ENCODE data around the gene KIF4B.
"Not testable (repeated sequence)": the region's sequence is repeated elsewhere in the genome, so short reads cannot be mapped to it uniquely, and the experiment has no call there.

Gene KIF4B, protein sequence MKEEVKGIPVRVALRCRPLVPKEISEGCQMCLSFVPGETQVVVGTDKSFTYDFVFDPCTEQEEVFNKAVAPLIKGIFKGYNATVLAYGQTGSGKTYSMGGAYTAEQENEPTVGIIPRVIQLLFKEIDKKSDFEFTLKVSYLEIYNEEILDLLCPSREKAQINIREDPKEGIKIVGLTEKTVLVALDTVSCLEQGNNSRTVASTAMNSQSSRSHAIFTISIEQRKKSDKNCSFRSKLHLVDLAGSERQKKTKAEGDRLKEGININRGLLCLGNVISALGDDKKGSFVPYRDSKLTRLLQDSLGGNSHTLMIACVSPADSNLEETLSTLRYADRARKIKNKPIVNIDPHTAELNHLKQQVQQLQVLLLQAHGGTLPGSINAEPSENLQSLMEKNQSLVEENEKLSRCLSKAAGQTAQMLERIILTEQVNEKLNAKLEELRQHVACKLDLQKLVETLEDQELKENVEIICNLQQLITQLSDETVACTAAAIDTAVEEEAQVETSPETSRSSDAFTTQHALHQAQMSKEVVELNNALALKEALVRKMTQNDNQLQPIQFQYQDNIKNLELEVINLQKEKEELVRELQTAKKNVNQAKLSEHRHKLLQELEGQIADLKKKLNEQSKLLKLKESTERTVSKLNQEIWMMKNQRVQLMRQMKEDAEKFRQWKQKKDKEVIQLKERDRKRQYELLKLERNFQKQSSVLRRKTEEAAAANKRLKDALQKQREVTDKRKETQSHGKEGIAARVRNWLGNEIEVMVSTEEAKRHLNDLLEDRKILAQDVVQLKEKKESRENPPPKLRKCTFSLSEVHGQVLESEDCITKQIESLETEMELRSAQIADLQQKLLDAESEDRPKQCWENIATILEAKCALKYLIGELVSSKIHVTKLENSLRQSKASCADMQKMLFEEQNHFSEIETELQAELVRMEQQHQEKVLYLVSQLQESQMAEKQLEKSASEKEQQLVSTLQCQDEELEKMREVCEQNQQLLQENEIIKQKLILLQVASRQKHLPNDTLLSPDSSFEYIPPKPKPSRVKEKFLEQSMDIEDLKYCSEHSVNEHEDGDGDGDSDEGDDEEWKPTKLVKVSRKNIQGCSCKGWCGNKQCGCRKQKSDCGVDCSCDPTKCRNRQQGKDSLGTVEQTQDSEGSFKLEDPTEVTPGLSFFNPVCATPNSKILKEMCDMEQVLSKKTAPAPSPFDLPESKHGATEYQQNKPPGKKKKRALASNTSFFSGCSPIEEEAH

GRCh38 chr5:155013526-155013925 is at the start of gene KIF4B:
Gene KIF4B, plus strand, starts transcription at chr5:155013755. Its CDS starts 105 bp downstream, at chr5:155013860.
- DNase-seq, result no peak

- DNase-seq, result no peak
Measured at GRCh38 chr5:154966081-154966841, 47.3 kb upstream of the KIF4B start.

DNA sequence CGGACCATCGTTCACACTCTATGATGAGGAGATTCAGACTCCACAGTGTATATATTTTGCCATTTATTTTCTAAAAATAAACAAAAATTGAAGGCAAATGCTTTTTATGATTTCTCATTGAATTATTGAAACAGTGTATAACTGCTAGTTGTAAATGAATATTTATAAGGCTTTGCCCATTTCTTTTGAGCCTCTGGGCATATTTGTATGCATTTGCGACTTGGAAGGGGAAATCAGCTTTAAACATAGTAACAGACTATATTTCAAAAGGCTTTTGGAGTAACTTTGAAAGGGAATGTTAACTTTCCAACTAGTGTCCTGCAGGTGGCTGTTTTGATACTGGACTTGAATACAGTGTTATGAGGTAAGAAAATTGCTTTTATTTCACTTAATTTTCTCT is 46.7 kb upstream of the KIF4B start:
- DNase-seq, result no peak

DNA sequence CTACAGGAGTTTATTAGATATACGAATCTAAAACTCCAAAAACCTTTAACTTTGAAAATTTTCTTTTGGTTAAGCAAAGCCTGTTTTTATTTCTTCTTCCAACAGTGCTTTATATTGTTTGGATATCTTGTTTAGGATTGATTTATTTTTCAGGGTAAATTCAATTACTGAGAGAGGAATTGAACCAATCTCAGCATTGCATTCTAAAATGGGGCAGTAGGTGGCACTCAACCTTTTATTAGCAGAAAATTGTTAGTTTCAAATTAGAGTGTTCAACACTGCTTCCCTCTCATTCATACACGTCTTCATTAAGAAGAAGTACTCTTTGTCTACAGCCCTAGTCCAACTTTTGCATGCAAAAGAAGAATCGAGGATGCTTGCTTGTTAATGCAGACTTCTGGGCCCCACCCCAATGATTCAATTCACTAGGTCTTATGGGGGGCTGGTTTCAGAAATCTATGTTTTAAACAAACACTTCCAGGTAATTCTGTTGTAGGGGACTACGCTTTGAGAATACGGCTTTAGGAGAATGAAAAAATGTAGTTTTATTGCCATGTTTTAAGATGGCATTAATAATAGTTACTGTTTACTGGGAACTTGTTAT is 46.0 kb upstream of the KIF4B start:
- no peak for DNase-seq

DNA sequence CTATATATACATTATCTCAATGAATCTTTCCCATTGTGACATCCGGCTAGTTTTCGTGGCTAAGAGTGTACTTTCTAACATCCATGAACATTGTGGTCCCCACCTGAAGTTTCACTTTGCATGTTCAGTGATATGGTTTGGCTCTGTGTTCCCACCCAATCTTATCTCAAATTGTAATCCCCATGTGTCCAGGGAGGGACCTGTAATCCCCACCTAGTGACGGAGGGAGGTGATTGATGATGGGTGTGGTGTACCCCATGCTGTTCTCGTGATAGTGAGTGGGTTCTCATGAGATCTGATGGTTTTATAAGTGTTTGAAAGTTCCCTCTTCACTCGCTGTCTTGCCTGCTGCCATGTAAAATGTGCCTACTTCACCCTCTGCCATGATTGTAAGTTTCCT is 44.6 kb upstream of the KIF4B start:
- no peak for DNase-seq

GRCh38 chr5:154970759-154971158 is 42.8 kb upstream of the KIF4B start:
- no peak for DNase-seq

GRCh38 chr5:154971501-154971900 is 42.1 kb upstream of the KIF4B start:
- no peak for DNase-seq

DNA sequence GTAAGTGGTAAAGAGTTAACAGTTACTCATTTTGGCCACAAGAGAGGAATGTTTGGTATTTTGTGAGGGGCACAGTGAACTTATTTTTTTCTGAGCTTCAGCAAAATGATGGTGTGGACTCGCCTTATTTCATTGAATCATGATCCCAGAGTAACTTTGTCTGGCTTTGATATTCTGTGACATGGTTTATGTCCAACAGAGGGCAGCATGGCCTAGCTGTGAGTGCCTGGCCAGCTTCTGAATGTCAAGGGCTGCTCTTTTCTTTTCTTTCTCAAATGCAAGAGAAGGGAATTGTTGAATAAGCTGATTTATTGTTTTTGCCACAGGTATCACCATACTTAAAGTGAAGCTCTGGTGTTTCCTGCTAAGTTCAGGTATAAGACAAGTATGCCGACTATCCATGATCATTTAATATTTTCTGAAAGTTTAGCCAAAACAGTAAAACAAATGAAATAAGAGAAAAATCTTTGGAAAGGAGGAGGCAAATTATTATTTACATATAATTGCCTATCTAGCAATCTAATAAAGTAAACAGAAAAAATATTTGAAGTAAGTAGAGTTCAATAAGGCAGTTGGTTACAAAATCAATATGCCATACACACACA is 41.0 kb upstream of the KIF4B start:
- DNase-seq, result no peak

DNA sequence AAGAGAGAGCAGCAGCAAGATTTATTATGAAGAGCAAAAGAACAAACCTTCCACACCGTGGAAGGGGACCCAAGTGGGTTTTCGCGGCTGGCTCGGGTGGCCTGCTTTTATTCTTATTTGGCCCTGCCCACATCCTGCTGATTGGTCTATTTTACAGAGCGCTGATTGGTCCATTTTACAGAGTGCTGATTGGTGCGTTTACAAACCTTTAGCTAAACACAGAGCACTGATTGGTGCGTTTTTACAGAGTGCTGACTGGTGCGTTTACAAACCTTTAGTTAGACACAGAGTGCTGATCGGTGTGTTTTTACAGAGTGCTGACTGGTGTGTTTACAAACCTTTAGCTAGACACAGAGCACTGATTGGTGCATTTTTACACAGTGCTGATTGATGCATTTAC is 37.5 kb upstream of the KIF4B start:
- not testable (repeated sequence) for DNase-seq

- no peak for DNase-seq
Measured at GRCh38 chr5:154977409-154977808, 36.1 kb upstream of the KIF4B start.

- not testable (repeated sequence) for DNase-seq
Measured at GRCh38 chr5:154978294-154978693, 35.3 kb upstream of the KIF4B start.

DNA sequence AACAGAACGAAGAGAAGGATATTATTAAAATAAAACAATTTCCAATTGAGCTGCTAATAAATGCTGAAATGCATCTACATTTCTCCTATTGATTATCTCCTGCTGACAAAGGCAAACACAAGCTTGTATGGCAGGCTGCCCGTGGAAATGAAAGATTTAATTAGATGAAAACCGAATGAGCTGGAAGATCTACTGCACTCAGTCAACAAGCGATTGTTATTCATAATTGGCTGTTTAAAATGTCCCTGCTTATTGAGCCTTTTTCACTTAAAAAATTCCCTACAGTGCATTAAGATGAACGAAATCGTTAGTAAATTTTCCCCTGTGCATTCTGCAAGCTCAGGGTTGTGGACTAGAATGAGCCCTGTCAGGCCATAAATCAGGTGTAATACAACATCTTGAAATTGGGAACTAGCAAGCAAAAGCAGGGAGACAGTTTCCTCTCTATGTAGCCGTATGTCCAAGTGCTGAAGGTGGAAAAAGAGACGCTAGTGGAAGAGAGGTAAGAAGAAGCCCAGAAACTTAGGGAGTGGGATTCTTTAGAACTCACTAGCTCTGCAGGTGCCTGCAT is 28.5 kb upstream of the KIF4B start:
- DNase-seq, result no peak

DNA sequence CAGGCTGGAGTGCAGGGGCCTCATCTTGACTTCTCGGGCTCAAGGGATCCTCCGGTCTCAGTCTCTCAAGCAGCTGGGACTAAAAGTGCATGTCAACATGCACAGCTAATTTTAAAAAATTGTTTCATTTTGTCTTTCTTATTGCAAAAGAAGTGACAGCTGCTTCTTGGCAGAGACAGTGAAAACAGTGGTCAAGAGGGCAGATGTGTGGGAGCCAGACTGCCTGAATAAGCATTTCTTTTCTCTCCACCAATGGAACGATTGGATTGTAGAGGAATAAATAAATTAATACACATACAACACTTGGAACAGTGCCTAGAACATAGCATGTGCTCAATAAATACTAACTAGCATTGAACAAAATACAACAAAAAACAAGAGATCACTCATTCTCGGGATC is 27.4 kb upstream of the KIF4B start:
- no peak for DNase-seq

- no peak for DNase-seq
Measured at GRCh38 chr5:154989626-154990025, 23.9 kb upstream of the KIF4B start.

DNA sequence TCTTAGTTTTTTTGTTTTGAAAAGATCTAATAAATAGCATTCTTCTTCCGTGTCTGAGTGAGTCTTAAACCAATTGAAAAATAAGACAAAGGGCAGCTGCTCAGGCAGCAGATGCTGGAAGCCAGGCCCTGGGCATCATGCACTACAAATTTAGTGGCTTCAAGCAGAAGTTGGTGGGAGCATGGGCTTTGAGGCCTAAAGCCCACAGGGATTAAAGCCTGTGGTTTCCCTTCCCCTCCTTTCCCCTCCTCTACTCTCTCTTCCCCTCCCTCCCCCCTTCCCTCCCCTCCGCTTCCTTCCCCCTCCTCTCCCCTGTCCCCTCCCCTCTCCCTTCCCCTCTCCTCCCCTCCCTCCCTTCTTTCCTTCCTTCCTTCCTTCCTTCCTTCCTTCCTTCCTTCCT is 20.1 kb upstream of the KIF4B start:
- DNase-seq, result no peak

DNA sequence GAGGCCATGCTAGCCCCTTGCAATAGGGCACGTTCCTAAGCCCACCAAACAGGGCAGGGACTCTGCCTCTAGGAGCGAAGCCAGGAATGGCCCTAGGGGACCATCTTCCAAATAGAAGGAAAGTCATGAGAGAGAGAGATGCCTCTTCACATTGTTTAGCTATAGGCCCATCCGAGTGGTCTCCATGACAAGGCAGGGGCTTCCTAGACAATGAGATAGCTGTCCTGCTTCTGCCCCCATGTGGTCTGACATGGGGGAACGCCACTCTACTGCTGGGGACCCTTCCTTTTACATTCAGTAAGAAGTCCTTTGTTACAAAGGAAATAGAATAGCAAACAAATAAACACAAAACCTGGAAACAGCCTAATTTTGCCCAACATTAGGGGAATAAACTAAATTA is 17.9 kb upstream of the KIF4B start:
- no peak for DNase-seq

DNA sequence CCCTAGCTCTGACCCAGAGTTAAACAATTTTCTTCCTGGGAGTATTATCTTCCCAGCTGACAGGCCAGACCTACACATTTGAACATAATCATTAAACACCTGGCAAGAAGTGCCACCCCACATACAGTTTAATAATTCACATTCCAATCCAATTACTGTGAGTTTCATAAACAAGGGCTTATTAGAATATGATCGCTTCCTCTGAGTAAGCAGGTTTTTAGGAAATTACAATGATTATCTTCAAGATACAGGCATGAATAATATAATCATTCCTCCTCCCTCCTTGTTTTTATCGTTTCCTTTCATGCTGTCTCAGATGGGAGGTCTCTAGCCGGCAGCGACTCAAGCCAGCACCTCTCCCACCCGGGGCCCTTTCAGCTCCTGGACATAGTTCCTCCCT is 15.8 kb upstream of the KIF4B start:
- no peak for DNase-seq

GRCh38 chr5:154999865-155000264 is 13.7 kb upstream of the KIF4B start:
- DNase-seq, result no peak

DNA sequence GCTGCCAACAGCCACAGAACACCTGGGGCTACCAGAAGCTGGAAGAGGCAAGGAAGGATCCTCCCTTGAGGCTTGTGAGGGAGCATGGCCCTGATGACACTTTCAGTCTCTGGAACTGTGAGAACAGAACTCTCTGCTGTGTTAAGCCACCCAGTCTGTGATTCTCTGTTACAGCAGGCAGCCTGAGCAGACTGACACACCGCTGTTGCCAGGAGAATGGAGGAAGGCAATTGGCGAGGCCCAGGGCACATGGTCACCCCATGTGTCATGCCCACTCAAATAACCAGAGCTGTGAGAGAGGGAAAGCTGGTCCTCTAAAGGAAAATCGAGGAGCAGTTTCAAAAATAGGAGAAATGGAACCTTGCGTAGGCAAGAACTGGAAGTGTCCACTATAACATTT is 12.0 kb upstream of the KIF4B start:
- no peak for DNase-seq

GRCh38 chr5:155002722-155003121 is 10.8 kb upstream of the KIF4B start:
- DNase-seq, result not testable (repeated sequence)

- peak in 1 of 2 donors; percentile 3 for DNase-seq
Measured at GRCh38 chr5:155004138-155004744, 9.3 kb upstream of the KIF4B start.

All from CD4-positive, alpha-beta T cell treated with Interleukin-4 for 1 hour (primary cell).